Measurements from ENCODE around the gene KRT77.
"Not testable (repeated sequence)": the region's sequence is repeated elsewhere in the genome, so short reads cannot be mapped to it uniquely, and the experiment has no call there.

KRT77 gene

DNA sequence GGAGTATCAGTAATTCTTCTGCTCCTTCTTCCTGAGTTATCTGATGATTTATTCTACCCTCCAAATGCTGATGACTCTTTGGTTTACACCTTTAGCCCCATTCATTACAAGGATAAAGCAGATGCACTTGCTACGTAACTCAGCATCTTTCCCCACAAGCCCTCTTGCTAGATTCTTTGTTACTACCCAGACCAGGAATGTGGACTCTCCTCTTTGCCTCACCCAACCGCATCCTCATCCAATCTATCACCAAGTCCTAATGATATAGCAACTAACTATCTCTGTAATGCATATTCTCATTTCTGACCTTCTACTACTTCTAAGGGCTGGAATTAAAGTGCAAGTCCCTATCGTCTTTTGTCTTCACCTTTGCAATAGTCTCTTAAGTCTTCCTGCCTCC lies 32.4 kb downstream of the KRT77 start:
- ATAC-seq = no peak
- TF ChIP-seq OSR1 (CRISPR knock-in tag; IDR thresholded peaks at IDR 0.05) (no peak), ZC3H10 (CRISPR knock-in tag; IDR thresholded peaks at IDR 0.05) (no peak), TOX (CRISPR knock-in tag; IDR thresholded peaks at IDR 0.05; ENCODE audit: borderline replicate concordance) (no peak), ZNF565 (CRISPR knock-in tag; conservative IDR thresholded peaks at IDR 0.05; ENCODE audit: low read depth) (no peak), ZFP3 (CRISPR knock-in tag; IDR thresholded peaks at IDR 0.05) (no peak), ISL1 (CRISPR knock-in tag; IDR thresholded peaks at IDR 0.05) (no peak), PPARA (CRISPR knock-in tag; IDR thresholded peaks at IDR 0.05; ENCODE audit: borderline replicate concordance) (no peak), BACH2 (CRISPR knock-in tag; IDR thresholded peaks at IDR 0.05; ENCODE audit: borderline replicate concordance) (no peak)
- TF ChIP-seq, protein P1, sequence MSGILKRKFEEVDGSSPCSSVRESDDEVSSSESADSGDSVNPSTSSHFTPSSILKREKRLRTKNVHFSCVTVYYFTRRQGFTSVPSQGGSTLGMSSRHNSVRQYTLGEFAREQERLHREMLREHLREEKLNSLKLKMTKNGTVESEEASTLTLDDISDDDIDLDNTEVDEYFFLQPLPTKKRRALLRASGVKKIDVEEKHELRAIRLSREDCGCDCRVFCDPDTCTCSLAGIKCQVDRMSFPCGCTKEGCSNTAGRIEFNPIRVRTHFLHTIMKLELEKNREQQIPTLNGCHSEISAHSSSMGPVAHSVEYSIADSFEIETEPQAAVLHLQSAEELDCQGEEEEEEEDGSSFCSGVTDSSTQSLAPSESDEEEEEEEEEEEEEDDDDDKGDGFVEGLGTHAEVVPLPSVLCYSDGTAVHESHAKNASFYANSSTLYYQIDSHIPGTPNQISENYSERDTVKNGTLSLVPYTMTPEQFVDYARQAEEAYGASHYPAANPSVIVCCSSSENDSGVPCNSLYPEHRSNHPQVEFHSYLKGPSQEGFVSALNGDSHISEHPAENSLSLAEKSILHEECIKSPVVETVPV (CRISPR knock-in tag; IDR thresholded peaks at IDR 0.05) = no peak
- TF ChIP-seq, protein P2, sequence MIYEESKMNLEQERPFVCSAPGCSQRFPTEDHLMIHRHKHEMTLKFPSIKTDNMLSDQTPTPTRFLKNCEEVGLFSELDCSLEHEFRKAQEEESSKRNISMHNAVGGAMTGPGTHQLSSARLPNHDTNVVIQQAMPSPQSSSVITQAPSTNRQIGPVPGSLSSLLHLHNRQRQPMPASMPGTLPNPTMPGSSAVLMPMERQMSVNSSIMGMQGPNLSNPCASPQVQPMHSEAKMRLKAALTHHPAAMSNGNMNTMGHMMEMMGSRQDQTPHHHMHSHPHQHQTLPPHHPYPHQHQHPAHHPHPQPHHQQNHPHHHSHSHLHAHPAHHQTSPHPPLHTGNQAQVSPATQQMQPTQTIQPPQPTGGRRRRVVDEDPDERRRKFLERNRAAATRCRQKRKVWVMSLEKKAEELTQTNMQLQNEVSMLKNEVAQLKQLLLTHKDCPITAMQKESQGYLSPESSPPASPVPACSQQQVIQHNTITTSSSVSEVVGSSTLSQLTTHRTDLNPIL (CRISPR knock-in tag; IDR thresholded peaks at IDR 0.05; ENCODE audit: low read depth) = no peak

DNA sequence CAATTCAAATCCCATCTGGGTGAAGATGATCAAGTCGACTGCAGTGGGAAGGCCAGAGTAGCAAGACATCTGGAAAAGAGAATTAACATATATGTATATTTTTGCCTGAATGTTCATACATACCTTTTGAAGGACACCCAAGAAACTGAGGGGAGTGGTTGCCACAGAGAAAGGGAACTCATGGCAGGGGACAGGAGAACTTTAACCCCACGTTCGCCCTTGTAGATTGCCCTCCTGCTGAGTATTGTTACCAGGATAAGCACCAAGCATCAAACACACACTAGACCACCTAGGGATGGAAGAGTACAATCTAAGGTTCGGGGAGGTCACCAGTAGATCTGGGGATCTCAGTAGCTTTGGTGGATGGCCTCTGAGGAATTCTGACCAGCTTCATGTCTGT lies 32.8 kb downstream of the KRT77 start:
- no peak for ATAC-seq
- TF ChIP-seq ZC3H10 (CRISPR knock-in tag; IDR thresholded peaks at IDR 0.05) (no peak), PPARA (CRISPR knock-in tag; IDR thresholded peaks at IDR 0.05; ENCODE audit: borderline replicate concordance) (no peak), RARB (CRISPR knock-in tag; IDR thresholded peaks at IDR 0.05) (no peak), OSR1 (CRISPR knock-in tag; IDR thresholded peaks at IDR 0.05) (no peak), ARNTL (CRISPR knock-in tag; IDR thresholded peaks at IDR 0.05; ENCODE audit: borderline replicate concordance, low read depth) (no peak), ZFP3 (CRISPR knock-in tag; IDR thresholded peaks at IDR 0.05) (no peak), CSDC2 (CRISPR knock-in tag; IDR thresholded peaks at IDR 0.05) (no peak), ESRRG (CRISPR knock-in tag; IDR thresholded peaks at IDR 0.05) (no peak)
- TF ChIP-seq, protein P1 (CRISPR knock-in tag; IDR thresholded peaks at IDR 0.05) = no peak
- TF ChIP-seq, protein P3, sequence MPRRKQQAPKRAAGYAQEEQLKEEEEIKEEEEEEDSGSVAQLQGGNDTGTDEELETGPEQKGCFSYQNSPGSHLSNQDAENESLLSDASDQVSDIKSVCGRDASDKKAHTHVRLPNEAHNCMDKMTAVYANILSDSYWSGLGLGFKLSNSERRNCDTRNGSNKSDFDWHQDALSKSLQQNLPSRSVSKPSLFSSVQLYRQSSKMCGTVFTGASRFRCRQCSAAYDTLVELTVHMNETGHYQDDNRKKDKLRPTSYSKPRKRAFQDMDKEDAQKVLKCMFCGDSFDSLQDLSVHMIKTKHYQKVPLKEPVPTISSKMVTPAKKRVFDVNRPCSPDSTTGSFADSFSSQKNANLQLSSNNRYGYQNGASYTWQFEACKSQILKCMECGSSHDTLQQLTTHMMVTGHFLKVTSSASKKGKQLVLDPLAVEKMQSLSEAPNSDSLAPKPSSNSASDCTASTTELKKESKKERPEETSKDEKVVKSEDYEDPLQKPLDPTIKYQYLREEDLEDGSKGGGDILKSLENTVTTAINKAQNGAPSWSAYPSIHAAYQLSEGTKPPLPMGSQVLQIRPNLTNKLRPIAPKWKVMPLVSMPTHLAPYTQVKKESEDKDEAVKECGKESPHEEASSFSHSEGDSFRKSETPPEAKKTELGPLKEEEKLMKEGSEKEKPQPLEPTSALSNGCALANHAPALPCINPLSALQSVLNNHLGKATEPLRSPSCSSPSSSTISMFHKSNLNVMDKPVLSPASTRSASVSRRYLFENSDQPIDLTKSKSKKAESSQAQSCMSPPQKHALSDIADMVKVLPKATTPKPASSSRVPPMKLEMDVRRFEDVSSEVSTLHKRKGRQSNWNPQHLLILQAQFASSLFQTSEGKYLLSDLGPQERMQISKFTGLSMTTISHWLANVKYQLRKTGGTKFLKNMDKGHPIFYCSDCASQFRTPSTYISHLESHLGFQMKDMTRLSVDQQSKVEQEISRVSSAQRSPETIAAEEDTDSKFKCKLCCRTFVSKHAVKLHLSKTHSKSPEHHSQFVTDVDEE (CRISPR knock-in tag; IDR thresholded peaks at IDR 0.05) = no peak

DNA sequence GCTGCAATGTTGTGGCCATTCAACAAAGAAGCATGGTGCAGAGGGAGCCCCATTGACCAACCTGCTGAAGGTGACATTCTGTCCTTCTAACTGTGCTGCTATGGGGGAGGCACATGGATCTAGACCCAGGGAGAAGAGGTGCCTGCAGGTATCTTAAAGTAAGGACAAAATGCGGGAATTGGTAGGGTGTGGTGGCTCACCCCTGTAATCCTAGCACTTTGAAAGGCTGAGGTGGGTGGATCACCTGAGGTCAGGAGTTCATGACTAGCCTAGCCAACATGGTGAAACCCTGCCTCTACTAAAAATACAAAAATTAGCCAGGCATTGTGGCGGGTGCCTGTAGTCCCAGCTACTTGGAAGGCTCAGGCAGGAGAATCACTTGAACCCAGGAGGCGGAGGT lies 33.4 kb downstream of the KRT77 start:
- ATAC-seq = not testable (repeated sequence)

DNA sequence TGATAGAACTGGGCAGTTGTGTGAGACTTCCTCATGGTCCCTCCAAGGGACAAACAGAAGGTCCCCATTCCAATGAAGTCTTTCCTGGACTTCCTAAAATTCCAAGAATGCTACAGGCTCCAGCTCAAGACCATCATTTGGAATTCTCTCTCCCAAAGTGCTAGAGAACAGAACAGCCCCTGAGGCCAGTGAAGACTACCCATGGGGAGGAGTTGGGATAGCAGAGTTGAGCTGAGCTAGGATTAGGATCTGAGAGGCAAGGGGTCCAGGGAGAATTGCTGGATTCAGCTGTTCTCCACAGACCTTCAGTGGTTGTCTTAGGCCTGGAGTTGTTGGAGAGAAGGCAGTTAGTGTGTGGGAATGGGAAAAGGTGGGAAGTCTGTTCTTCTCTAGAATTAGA lies 33.9 kb downstream of the KRT77 start:
- ATAC-seq = no peak
- TF ChIP-seq ZNF70 (CRISPR knock-in tag; IDR thresholded peaks at IDR 0.05) = no peak
- no peak for TF ChIP-seq TCF4 (CRISPR knock-in tag; IDR thresholded peaks at IDR 0.05; ENCODE audit: borderline replicate concordance)
- no peak for TF ChIP-seq ZNF565 (CRISPR knock-in tag; conservative IDR thresholded peaks at IDR 0.05; ENCODE audit: low read depth)
- TF ChIP-seq ARNTL (CRISPR knock-in tag; IDR thresholded peaks at IDR 0.05; ENCODE audit: borderline replicate concordance, low read depth) = no peak
- no peak for TF ChIP-seq ZFP3 (CRISPR knock-in tag; IDR thresholded peaks at IDR 0.05)
- TF ChIP-seq, protein P2 (CRISPR knock-in tag; IDR thresholded peaks at IDR 0.05; ENCODE audit: low read depth) = no peak
- TF ChIP-seq ZC3H10 (CRISPR knock-in tag; IDR thresholded peaks at IDR 0.05) = no peak
- no peak for TF ChIP-seq ESRRG (CRISPR knock-in tag; IDR thresholded peaks at IDR 0.05)
- no peak for TF ChIP-seq ZFP30 (CRISPR knock-in tag; IDR thresholded peaks at IDR 0.05)
- no peak for TF ChIP-seq SNAI2 (CRISPR knock-in tag; IDR thresholded peaks at IDR 0.05)
- no peak for TF ChIP-seq GLIS3 (CRISPR knock-in tag; IDR thresholded peaks at IDR 0.05)
- no peak for TF ChIP-seq ISL1 (CRISPR knock-in tag; IDR thresholded peaks at IDR 0.05)
- TF ChIP-seq, protein P3 (CRISPR knock-in tag; IDR thresholded peaks at IDR 0.05) = no peak
- TF ChIP-seq, protein P4, sequence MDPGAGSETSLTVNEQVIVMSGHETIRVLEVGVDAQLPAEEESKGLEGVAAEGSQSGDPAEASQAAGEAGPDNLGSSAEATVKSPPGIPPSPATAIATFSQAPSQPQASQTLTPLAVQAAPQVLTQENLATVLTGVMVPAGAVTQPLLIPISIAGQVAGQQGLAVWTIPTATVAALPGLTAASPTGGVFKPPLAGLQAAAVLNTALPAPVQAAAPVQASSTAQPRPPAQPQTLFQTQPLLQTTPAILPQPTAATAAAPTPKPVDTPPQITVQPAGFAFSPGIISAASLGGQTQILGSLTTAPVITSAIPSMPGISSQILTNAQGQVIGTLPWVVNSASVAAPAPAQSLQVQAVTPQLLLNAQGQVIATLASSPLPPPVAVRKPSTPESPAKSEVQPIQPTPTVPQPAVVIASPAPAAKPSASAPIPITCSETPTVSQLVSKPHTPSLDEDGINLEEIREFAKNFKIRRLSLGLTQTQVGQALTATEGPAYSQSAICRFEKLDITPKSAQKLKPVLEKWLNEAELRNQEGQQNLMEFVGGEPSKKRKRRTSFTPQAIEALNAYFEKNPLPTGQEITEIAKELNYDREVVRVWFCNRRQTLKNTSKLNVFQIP (CRISPR knock-in tag; IDR thresholded peaks at IDR 0.05; ENCODE audit: borderline replicate concordance, low read depth) = no peak
- TF ChIP-seq CSDC2 (CRISPR knock-in tag; IDR thresholded peaks at IDR 0.05) = no peak
- TF ChIP-seq PPARA (CRISPR knock-in tag; IDR thresholded peaks at IDR 0.05; ENCODE audit: borderline replicate concordance) = no peak

Data from SK-N-SH treated with all-trans-retinoic acid at 6 μM for 48 hours (cell line).